CD4-positive, alpha-beta T cell treated with Interleukin-10 for 1 hour (primary cell): Measurements from ENCODE around the gene ACADL.

Experiments
- DNase-seq: peaks from one replicate; pipeline ENCODE4 v3.0.0-alpha.2; 2020

ACADL gene

GRCh38 chr2:210224941-210225672, at the start of gene ACADL:
Gene ACADL (minus strand): TSS chr2:210225447. CDS start chr2:210225263, 184 bp downstream.
- no peak for DNase-seq

GRCh38 chr2:210271300-210271699, 46.1 kb upstream of the ACADL start:
- no peak for DNase-seq

GRCh38 chr2:210269148-210269547, 43.9 kb upstream of the ACADL start:
- DNase-seq: no peak

- DNase-seq: no peak
Observed at GRCh38 chr2:210268281-210268680, 43.0 kb upstream of the ACADL start.

- DNase-seq: no peak
Observed at GRCh38 chr2:210267698-210268097, 42.5 kb upstream of the ACADL start.

GRCh38 chr2:210264282-210264681, 39.0 kb upstream of the ACADL start:
- DNase-seq: no peak

- DNase-seq: no peak
Observed at GRCh38 chr2:210263841-210264240, 38.6 kb upstream of the ACADL start.

- DNase-seq: no peak
Observed at GRCh38 chr2:210262036-210262435, 36.8 kb upstream of the ACADL start.

- DNase-seq: no peak
Observed at GRCh38 chr2:210259687-210260086, 34.4 kb upstream of the ACADL start.

- no peak for DNase-seq
Observed at GRCh38 chr2:210252699-210253606, 27.7 kb upstream of the ACADL start.

- DNase-seq: no peak
Observed at GRCh38 chr2:210250622-210251021, 25.4 kb upstream of the ACADL start.

- DNase-seq: no peak
Observed at GRCh38 chr2:210233487-210233886, 8.2 kb upstream of the ACADL start.

- no peak for DNase-seq
Observed at GRCh38 chr2:210230984-210231383, 5.7 kb upstream of the ACADL start.

- DNase-seq: no peak
Observed at GRCh38 chr2:210230518-210230917, 5.3 kb upstream of the ACADL start.

- no peak for DNase-seq
Observed at GRCh38 chr2:210228586-210228985, 3.3 kb upstream of the ACADL start.

- no peak for DNase-seq
Observed at GRCh38 chr2:210227290-210228088, 2.2 kb upstream of the ACADL start.

GRCh38 chr2:210226223-210226622, 976 bp upstream of the ACADL start:
- no peak for DNase-seq

- no peak for DNase-seq
Observed at GRCh38 chr2:210224591-210224940, 681 bp downstream of the ACADL start.

GRCh38 chr2:210215120-210215519, 10.1 kb downstream of the ACADL start:
- DNase-seq: no peak

GRCh38 chr2:210210185-210210584, 15.1 kb downstream of the ACADL start:
- DNase-seq: no peak

- DNase-seq: no peak
Observed at GRCh38 chr2:210207929-210208328, 17.3 kb downstream of the ACADL start.

GRCh38 chr2:210203558-210203957, 21.7 kb downstream of the ACADL start:
- DNase-seq: no peak

GRCh38 chr2:210203147-210203546, 22.1 kb downstream of the ACADL start:
- no peak for DNase-seq
